Hepatocyte (in vitro differentiated cells): ENCODE results near the gene EIF3A.

Experiments
- CTCF ChIP-seq: fragments of 200-600 bp; sonication (generic); IDR thresholded peaks from 2 replicates; pipeline ENCODE4 v1.5.1; 2016; ENCODE audit warnings: antibody characterized with exemption, mild to moderate bottlenecking; ENCODE audit not compliant: poor library complexity
- EZH2phosphoT487 ChIP-seq: fragments of 200-600 bp; sonication (generic); IDR thresholded peaks from one replicate; pipeline ENCODE4 v1.6.1; 2018; ENCODE audit warnings: antibody characterized with exemption, mild to moderate bottlenecking, low read depth, moderate library complexity; ENCODE audit not compliant: unreplicated experiment, severe bottlenecking

- no peak for TF ChIP-seq CTCF
- TF ChIP-seq EZH2phosphoT487: no peak
These were observed 37.6 kb upstream of the EIF3A start for GRCh38 chr10:119118231-119118630.
